HG03521 (cell line): Measurements from ENCODE around the gene XYLT2.

Experiments
- ATAC-seq: cut with Tn5 transposase; IDR thresholded peaks from one replicate; pipeline ENCODE4 v1.9.1; 2021; ENCODE audit warnings: mild to moderate bottlenecking, moderate library complexity; ENCODE audit not compliant: unreplicated experiment

The XYLT2 gene

GRCh38 chr17:50348522-50349242 lies 2.8 kb downstream of the XYLT2 start:
- no peak for ATAC-seq

GRCh38 chr17:50349243-50349600 lies 3.3 kb downstream of the XYLT2 start:
- no peak for ATAC-seq

GRCh38 chr17:50350733-50351132 lies 4.8 kb downstream of the XYLT2 start:
- no peak for ATAC-seq

- no peak for ATAC-seq
These were observed 6.3 kb downstream of the XYLT2 start for GRCh38 chr17:50352072-50352692.

- ATAC-seq = no peak
These were observed 7.0 kb downstream of the XYLT2 start for GRCh38 chr17:50352693-50353599.

GRCh38 chr17:50353600-50354195 lies 7.8 kb downstream of the XYLT2 start:
- ATAC-seq = no peak

GRCh38 chr17:50354198-50354597 lies 8.3 kb downstream of the XYLT2 start:
- no peak for ATAC-seq

GRCh38 chr17:50354776-50355175 lies 8.8 kb downstream of the XYLT2 start:
- ATAC-seq = no peak

GRCh38 chr17:50355336-50355700 lies 9.4 kb downstream of the XYLT2 start:
- no peak for ATAC-seq

- ATAC-seq = no peak
These were observed 9.9 kb downstream of the XYLT2 start for GRCh38 chr17:50355701-50356341.

- ATAC-seq = no peak
These were observed 10.5 kb downstream of the XYLT2 start for GRCh38 chr17:50356418-50356817.

GRCh38 chr17:50356892-50357510 lies 11.1 kb downstream of the XYLT2 start:
- ATAC-seq = no peak

- ATAC-seq = no peak
These were observed 12.3 kb downstream of the XYLT2 start for GRCh38 chr17:50358177-50358576.

GRCh38 chr17:50359005-50359699 lies 13.2 kb downstream of the XYLT2 start:
- no peak for ATAC-seq

- no peak for ATAC-seq
These were observed 14.1 kb downstream of the XYLT2 start for GRCh38 chr17:50359998-50360461.

GRCh38 chr17:50360486-50361115 lies 14.7 kb downstream of the XYLT2 start:
- ATAC-seq = no peak

- ATAC-seq = peak; percentile 55
These were observed 15.9 kb downstream of the XYLT2 start for GRCh38 chr17:50361561-50362480.

- ATAC-seq = no peak
These were observed 16.7 kb downstream of the XYLT2 start for GRCh38 chr17:50362661-50363060.
